Activated CD8-positive, alpha-beta T cell treated with anti-CD3 and anti-CD28 coated beads, Interleukin-2, amount 10 ng/mL, durations not matched to agents 7 days and 5 days (primary cell): Measurements from ENCODE around the gene RAMACL. TPM values are rescaled to one million over a fixed set of nuclear protein-coding genes. Genes with fewer than 3 reads are reported as not detected.

Source experiments
- ATAC-seq: fragments of 150-1000 bp; cut with Tn5 transposase; one replicate; pipeline ENCODE4 v1.10.0; 2021; ENCODE audit warnings: moderate library complexity
- CTCF ChIA-PET: fragments of 350-600 bp; sonication (Branson Sonifier 250); formaldehyde crosslinking; loops from one replicate; lab custom pipeline; 2021; ENCODE audit warnings: antibody characterized with exemption; lab: Charles Lee
- POLR2A ChIA-PET: fragments of 350-600 bp; sonication (Branson Sonifier 250); formaldehyde crosslinking; loops from one replicate; lab custom pipeline; 2021; ENCODE audit warnings: antibody characterized with exemption; lab: Charles Lee
- DNase-seq: peaks from one replicate; pipeline ENCODE4 v3.0.0-alpha.2; 2020
- H3K27ac Mint-ChIP-seq: one replicate; pipeline ENCODE4 v1.8.0; 2021; ENCODE audit warnings: mild to moderate bottlenecking, mixed read lengths
- H3K27me3 Mint-ChIP-seq: one replicate; pipeline ENCODE4 v1.8.0; 2021; ENCODE audit warnings: low read depth, mixed read lengths
- H3K36me3 Mint-ChIP-seq: one replicate; pipeline ENCODE4 v1.8.0; 2021; ENCODE audit warnings: low read depth, mixed read lengths
- H3K4me1 Mint-ChIP-seq: one replicate; pipeline ENCODE4 v1.8.0; 2021; ENCODE audit warnings: low read depth, mixed read lengths
- H3K4me3 Mint-ChIP-seq: one replicate; pipeline ENCODE4 v1.8.0; 2021; ENCODE audit warnings: mild to moderate bottlenecking, mixed read lengths
- H3K9me3 Mint-ChIP-seq: one replicate; pipeline ENCODE4 v1.8.0; 2022; ENCODE audit warnings: mixed read lengths; ENCODE audit not compliant: insufficient read depth
- total RNA-seq, 2 experiments: library from RNA; stranded (reverse); gene quantifications; one replicate each; pipeline ENCODE4 v1.2.3, GENCODE V29; 2021

The RAMACL gene
- total RNA-seq, 2 experiments from 2014 or later: 0.16 to 0.29 TPM

- no peak overlapping the region for H3K27ac Mint-ChIP-seq
- POLR2A ChIA-PET: no interaction called here
- no peaks in the 10 kb centered on the region for H3K36me3 Mint-ChIP-seq
- H3K9me3 Mint-ChIP-seq: no peaks in the 10 kb centered on the region
- no peaks in the 10 kb centered on the region for H3K27me3 Mint-ChIP-seq
- CTCF ChIA-PET: no interaction called here
- DNase-seq (no peak), ATAC-seq (no peak)
- no peak overlapping the region for H3K4me3 Mint-ChIP-seq
- no peaks in the 10 kb centered on the region for H3K4me1 Mint-ChIP-seq
These were observed 20.2 kb downstream of the RAMACL start for GRCh38 chr6:166566026-166567011.

- no peak for DNase-seq
- H3K27ac Mint-ChIP-seq: no peak overlapping the region
- ATAC-seq: no peak
- H3K4me1 Mint-ChIP-seq: no peaks in the 10 kb centered on the region
- CTCF ChIA-PET: no interaction called here
- no peak overlapping the region for H3K4me3 Mint-ChIP-seq
- POLR2A ChIA-PET: no interaction called here
- no peaks in the 10 kb centered on the region for H3K27me3 Mint-ChIP-seq
- no peaks in the 10 kb centered on the region for H3K9me3 Mint-ChIP-seq
- no peaks in the 10 kb centered on the region for H3K36me3 Mint-ChIP-seq
These were observed 21.2 kb downstream of the RAMACL start for GRCh38 chr6:166565084-166565967.

- Mint-ChIP-seq H3K4me3 (no peak overlapping the region), H3K27ac (no peak overlapping the region), H3K27me3 (peaks cover 4% of the 10 kb centered on the region), H3K36me3 (no peaks in the 10 kb centered on the region), H3K4me1 (no peaks in the 10 kb centered on the region), H3K9me3 (no peaks in the 10 kb centered on the region)
- POLR2A ChIA-PET: no interaction called here
- CTCF ChIA-PET: no interaction called here
- ATAC-seq (no peak), DNase-seq (no peak)
These were observed 22.7 kb downstream of the RAMACL start for GRCh38 chr6:166563805-166564204.

GRCh38 chr6:166563200-166563599, 23.3 kb downstream of the RAMACL start:
- ChIA-PET CTCF (no interaction called here), POLR2A (no interaction called here)
- no peak for DNase-seq
- peaks cover 4% of the 10 kb centered on the region for H3K27me3 Mint-ChIP-seq
- no peak for ATAC-seq
- H3K9me3 Mint-ChIP-seq: no peaks in the 10 kb centered on the region
- no peaks in the 10 kb centered on the region for H3K4me1 Mint-ChIP-seq
- H3K36me3 Mint-ChIP-seq: no peaks in the 10 kb centered on the region
- no peak overlapping the region for H3K4me3 Mint-ChIP-seq
- no peak overlapping the region for H3K27ac Mint-ChIP-seq

GRCh38 chr6:166562726-166563125, 23.8 kb downstream of the RAMACL start:
- Mint-ChIP-seq H3K9me3 (no peaks in the 10 kb centered on the region), H3K27ac (no peak overlapping the region)
- CTCF ChIA-PET: no interaction called here

GRCh38 chr6:166561771-166562359, 24.6 kb downstream of the RAMACL start:
- no peaks in the 10 kb centered on the region for H3K9me3 Mint-ChIP-seq
- H3K27me3 Mint-ChIP-seq: peaks cover 8% of the 10 kb centered on the region
- H3K4me1 Mint-ChIP-seq: peaks cover 5% of the 10 kb centered on the region
- no peak overlapping the region for H3K27ac Mint-ChIP-seq
- H3K36me3 Mint-ChIP-seq: no peaks in the 10 kb centered on the region
- DNase-seq (no peak), ATAC-seq (no peak)
- ChIA-PET CTCF (no interaction called here), POLR2A (no interaction called here)
- H3K4me3 Mint-ChIP-seq: no peak overlapping the region

More at GRCh38 chr6:166562726-166563125, 23.8 kb downstream of the RAMACL start:
- no peaks in the 10 kb centered on the region for H3K4me1 Mint-ChIP-seq
- H3K36me3 Mint-ChIP-seq: no peaks in the 10 kb centered on the region
- POLR2A ChIA-PET: no interaction called here
- H3K27me3 Mint-ChIP-seq: peaks cover 4% of the 10 kb centered on the region
- ATAC-seq (no peak), DNase-seq (no peak)
- H3K4me3 Mint-ChIP-seq: no peak overlapping the region

- Mint-ChIP-seq H3K4me1 (peaks cover 10% of the 10 kb centered on the region), H3K9me3 (no peaks in the 10 kb centered on the region), H3K4me3 (no peak overlapping the region), H3K36me3 (no peaks in the 10 kb centered on the region), H3K27me3 (peaks cover 14% of the 10 kb centered on the region), H3K27ac (no peak overlapping the region)
- ATAC-seq: no peak
- POLR2A ChIA-PET: no interaction called here
- DNase-seq: no peak
- CTCF ChIA-PET: no interaction called here
These were observed 26.3 kb downstream of the RAMACL start for GRCh38 chr6:166560222-166560621.

- no peaks in the 10 kb centered on the region for H3K36me3 Mint-ChIP-seq
- DNase-seq (no peak), ATAC-seq (no peak)
- H3K27me3 Mint-ChIP-seq: peaks cover 14% of the 10 kb centered on the region
- no peak overlapping the region for H3K27ac Mint-ChIP-seq
- peaks cover 10% of the 10 kb centered on the region for H3K4me1 Mint-ChIP-seq
- ChIA-PET POLR2A (no interaction called here), CTCF (no interaction called here)
- no peak overlapping the region for H3K4me3 Mint-ChIP-seq
- no peaks in the 10 kb centered on the region for H3K9me3 Mint-ChIP-seq
These were observed 26.8 kb downstream of the RAMACL start for GRCh38 chr6:166559662-166560061.

- no peak overlapping the region for H3K27ac Mint-ChIP-seq
- H3K27me3 Mint-ChIP-seq: peaks cover 14% of the 10 kb centered on the region
- ATAC-seq (no peak), DNase-seq (no peak)
- no peaks in the 10 kb centered on the region for H3K9me3 Mint-ChIP-seq
- H3K36me3 Mint-ChIP-seq: no peaks in the 10 kb centered on the region
- no peak overlapping the region for H3K4me3 Mint-ChIP-seq
- ChIA-PET POLR2A (no interaction called here), CTCF (no interaction called here)
- peaks cover 10% of the 10 kb centered on the region for H3K4me1 Mint-ChIP-seq
These were observed 27.3 kb downstream of the RAMACL start for GRCh38 chr6:166559211-166559610.

- no peak for DNase-seq
- H3K36me3 Mint-ChIP-seq: no peaks in the 10 kb centered on the region
- ATAC-seq: no peak
- no peaks in the 10 kb centered on the region for H3K9me3 Mint-ChIP-seq
- ChIA-PET POLR2A (no interaction called here), CTCF (no interaction called here)
- H3K27me3 Mint-ChIP-seq: peaks cover 14% of the 10 kb centered on the region
- H3K27ac Mint-ChIP-seq: no peak overlapping the region
- H3K4me1 Mint-ChIP-seq: peaks cover 10% of the 10 kb centered on the region
- H3K4me3 Mint-ChIP-seq: no peak overlapping the region
These were observed 28.1 kb downstream of the RAMACL start for GRCh38 chr6:166558156-166559005.

GRCh38 chr6:166556863-166557322, 29.6 kb downstream of the RAMACL start:
- Mint-ChIP-seq H3K9me3 (no peaks in the 10 kb centered on the region), H3K36me3 (no peaks in the 10 kb centered on the region), H3K27me3 (peaks cover 14% of the 10 kb centered on the region), H3K4me3 (no peak overlapping the region), H3K4me1 (peaks cover 10% of the 10 kb centered on the region), H3K27ac (no peak overlapping the region)
- no peak for ATAC-seq
- DNase-seq: no peak
- CTCF ChIA-PET: no interaction called here
- POLR2A ChIA-PET: interaction anchor here (0.6 kb wide), 1 partner anchor 1427 kb away, joined by 3 read pairs; no protein-coding TSS in a partner anchor
